ENCODE measurements around the gene KRT26. TPM values are rescaled to one million over a fixed set of nuclear protein-coding genes. Genes with fewer than 3 reads are reported as not detected.
"Not testable (repeated sequence)": the region's sequence is repeated elsewhere in the genome, so short reads cannot be mapped to it uniquely, and the experiment has no call there.

Gene KRT26, protein sequence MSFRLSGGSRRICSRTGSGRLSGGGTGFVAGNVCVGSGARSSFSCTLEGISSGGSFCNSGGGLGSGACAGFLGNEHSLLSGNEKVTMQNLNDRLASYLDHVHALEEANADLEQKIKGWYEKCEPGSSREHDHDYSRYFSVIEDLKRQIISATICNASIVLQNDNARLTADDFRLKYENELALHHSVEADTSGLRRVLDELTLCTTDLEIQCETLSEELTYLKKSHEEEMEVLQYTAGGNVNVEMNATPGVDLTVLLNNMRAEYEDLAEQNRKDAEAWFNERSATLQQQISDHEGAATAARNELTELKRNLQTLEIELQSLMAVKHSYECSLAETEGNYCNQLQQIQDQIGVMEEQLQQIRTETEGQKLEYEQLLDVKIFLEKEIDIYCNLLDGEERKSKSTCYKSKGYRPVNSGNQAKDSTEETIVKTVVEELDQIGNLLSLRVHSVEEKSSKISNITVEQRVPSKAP
- not detected for polyA plus RNA-seq (ENCODE audit: insufficient read length)

DNA sequence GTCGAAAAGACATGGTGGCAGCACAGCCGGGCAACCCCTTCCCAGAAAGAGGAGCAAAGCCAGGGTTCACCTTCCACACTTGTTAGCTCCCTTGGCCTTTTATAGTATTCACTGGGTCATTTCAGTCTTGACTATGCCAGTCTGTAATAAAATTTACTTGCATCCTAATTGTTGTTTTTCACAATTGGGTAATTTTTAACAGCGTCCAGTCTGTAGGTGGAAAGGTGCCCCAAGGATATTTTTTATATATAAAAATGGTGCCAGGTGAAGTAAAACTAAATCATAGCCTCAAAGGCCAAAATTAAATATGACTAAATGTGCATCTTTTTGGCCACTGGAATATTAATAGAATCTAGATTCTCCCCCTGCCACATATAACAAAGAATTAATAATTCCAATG is at the start of gene KRT26:
TSS of gene KRT26 (minus strand) at position 101 of the 400 bp plus-strand sequence. CDS start at position 13, 88 bp downstream.
- DNase-seq, result no peak

DNA sequence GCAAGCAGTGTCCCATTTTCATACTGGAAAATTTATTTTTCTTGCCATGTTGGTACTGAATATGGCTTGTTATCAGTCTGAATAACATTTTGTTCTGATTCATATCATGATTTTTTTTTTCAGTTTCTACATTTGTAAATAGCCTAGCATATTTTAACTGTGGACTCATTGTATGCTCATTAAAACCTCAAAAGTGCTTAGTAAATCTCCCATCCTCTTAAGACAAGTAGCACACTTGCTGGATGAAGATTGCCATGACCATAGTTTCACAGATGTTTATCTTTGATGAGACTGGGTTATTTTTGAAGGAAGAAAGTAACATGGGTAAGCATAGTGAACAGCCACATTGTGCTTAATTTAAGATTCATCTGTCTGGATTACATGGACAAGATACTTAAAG is 49.5 kb upstream of the KRT26 start:
- no peak for DNase-seq

DNA sequence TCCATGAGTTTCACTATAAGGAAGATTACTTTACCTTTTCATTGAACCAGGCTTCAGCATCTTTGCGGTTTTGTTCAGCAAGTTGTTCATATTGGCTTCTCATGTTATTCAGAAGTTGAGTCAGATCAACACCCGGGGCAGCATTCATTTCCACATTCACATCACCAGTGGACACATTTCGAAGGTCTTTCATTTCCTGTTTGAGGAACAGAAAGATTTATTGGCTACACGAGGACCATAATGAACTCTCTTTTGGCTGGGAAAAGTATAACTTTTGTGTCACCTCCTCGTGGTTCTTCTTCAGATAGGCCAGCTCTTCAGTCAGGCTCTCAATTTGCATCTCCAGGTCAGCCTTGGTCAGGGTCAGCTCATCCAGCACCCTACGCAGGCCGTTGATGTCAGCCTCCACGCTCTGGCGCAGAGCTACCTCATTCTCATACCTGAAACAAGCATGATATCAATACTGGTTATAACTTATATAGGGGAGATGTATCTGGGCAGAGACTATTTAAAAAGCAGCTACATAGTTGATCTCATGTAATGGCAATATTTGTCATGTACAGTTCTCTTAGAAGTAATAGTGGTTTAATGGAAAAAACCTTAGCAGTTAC is 48.3 kb upstream of the KRT26 start:
- DNase-seq, result no peak

DNA sequence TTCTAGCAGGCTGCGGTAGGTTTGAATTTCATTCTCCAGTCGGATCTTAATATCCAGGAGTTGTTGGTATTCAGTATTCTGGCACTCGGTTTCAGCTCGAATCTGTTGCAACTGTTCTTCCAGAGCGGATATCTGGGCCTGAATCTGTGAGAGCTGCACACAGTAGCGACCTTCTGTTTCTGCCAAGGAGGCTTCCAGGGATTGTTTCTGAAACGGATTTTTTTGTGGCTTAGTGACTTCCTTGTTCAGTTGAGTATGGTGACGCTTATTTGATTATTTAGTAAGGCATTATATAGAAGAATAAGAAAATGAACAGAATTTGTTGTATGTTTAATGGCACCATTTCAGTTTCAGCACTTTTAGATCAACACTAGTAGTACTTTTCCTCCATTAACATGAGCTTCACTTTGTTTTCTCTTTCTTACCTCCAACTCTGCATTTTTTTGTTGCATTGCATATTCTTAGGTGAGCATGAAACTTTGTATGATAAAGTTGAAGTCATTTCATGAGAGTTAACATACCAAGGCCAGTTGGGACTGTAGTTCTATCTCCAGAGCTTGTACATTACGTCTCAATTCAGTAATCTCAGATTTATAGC is 47.6 kb upstream of the KRT26 start:
- DNase-seq, result peak; percentile 32

DNA sequence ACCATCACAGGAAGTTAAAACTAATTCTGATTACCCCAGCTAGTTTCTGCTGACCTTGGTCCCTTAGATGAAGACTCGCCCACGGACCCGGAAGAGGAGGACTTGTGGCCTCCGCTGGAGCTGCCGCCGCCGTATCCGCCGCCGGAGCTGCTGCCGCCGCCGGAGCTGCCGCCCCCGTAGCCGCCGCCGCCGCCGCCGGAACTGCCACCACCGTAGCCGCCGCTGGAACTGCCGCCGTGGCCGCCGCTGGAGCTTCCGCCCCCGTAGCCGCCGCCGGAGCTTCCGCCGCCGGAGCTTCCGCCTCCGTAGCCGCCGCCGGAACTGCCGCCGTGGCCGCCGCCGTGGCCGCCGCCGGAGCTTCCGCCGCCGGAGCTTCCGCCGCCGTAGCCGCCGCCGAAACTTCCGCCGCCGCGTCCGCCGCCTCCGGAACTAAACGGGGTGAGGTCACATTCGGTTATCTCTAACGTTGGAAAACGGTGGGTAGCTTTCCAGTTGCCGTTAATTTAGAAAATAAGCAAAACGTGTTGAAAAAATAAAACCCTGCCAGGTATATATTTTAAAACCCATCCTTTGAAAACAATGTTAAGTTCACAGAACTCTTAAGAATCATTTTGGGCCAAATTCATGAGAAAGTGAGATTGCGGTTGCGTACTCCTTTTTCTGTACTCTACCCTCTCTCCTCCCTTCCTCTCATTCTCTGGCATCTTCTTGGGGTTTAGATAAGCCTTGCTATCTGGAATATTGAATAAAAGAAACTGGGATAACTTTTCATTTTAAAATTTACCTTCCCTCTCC is 46.9 kb upstream of the KRT26 start:
- peak; percentile 81 for DNase-seq

DNA sequence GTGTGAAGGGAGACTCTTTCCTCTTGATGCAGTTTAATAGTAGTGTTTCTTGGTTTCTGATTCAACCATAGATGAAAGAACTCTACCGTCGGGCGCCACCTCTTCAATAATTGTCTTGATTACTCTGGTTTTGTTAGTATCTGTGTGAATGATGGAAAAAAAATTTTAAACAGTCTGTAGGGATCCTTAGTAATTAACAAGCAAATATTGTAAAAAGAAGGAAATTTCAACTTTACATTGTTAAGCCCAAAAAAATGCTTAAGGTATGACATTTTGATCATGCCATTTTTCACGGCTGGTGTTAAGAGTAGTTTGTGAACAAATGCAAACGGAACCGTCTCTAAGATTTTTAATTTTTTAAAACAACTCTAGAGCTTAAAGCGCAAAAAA is 46.3 kb upstream of the KRT26 start:
- DNase-seq, result no peak

DNA sequence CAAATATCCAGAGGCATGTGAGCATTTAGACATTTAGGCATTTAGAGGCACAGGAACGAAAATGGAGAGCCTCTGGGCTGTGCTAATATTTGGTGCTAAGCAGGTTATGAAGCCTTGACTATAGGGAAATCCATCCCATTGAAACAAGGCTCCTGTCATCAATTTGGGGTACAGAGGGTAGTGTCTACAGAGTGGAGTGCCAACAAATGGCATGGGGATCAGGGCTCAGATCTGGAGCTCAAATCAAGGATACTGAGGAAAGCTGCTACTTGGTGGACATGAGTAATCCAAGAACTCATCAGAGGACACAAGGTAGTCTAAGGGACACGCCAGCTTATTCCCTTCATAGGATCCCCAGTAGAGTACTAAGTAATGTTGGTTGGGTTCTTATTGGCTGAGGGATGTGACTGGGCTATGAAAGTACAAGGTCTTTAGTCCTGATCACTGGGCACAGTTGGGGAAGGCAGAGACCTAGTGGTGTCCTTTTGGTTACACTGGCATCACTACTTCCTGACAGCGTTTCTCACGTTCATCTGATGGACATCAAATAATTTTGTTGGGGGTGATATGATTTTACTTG is 45.2 kb upstream of the KRT26 start:
- no peak for DNase-seq

DNA sequence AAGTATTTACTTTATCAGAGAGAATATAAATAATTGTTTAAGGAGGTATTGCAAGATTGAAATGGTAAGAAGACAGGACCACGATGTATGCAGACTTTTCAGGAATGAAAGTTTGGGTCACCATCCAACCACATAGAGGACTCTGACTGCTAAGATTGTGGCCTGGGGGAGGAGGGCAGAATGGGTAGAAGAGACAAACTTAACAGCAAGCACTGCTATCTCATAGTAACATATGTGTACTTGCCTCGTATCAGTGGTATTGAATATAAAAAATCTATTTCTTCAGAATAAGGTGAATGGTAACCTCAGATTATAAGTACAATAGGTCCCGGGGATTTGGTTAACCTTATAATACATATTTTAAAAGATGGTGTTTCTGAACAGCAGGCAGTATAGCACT is 44.6 kb upstream of the KRT26 start:
- no peak for DNase-seq

DNA sequence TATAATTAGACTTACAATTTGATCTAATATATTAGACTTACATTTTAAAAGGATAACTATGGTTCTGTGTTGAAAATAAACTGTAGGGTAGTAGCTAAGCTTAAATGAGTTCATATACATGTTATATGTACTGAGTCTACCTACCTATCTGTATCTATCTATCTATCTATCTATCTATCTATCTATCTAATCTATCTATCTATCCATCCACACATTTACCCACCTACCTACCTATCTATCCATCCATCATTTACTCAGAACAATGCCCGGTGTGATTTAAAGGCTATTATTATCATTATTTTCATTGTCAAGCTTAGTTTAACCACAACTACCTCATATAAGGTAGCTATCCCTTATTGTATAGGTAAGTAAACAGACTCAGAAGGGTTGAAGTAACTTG is 43.4 kb upstream of the KRT26 start:
- DNase-seq, result no peak

DNA sequence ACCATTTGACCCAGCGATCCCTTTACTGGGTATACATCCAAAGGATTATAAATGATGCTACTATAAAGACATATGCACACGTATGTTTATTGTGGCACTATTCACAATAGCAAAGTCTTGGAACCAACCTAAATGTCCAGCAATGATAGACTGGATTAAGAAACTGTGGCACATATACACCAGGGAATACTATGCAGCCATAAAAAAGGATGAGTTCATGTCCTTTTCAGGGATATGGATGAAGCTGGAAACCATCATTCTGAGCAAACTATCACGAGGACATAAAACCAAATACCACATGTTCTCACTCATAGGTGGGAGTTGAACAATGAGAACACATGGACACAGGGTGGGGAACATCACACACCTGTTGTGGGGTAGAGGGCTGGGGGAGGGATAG is 42.7 kb upstream of the KRT26 start:
- not testable (repeated sequence) for DNase-seq

DNA sequence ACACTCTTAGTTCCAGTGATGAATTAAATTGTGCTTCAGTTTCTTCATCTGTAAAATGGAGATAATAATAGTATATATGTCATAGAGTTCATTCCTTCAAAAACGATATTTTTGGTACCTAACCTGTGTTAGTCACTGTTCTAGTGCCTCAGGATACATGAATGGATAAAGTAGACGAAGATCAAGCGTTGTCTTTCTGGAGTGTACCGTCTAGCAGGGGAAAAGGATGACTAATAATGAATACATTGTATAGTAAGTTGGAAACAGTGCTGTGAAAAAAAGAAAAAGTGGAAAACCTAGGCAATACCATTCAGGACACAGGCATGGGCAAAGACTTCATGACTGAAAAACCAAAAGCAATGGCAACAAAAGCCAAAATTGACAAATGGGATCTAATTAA is 41.8 kb upstream of the KRT26 start:
- DNase-seq, result no peak

DNA sequence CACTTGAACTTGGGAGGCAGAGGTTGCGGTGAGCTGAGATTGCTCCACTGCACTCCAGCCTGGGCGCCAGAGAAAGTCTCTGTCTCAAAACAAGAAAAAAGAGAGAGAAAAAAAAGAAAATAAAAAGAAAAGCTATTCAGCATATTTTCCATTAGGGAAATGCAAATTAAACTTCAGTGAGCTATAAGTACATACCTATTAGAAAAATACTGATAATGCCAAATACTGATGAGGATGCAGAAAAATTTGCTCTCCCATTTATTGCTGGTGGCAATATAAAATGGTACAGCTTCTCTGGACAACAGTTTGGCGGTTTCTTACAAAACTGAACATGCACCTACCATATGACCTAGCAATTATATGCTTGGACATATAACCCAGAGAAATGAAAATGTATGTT is 40.6 kb upstream of the KRT26 start:
- no peak for DNase-seq

DNA sequence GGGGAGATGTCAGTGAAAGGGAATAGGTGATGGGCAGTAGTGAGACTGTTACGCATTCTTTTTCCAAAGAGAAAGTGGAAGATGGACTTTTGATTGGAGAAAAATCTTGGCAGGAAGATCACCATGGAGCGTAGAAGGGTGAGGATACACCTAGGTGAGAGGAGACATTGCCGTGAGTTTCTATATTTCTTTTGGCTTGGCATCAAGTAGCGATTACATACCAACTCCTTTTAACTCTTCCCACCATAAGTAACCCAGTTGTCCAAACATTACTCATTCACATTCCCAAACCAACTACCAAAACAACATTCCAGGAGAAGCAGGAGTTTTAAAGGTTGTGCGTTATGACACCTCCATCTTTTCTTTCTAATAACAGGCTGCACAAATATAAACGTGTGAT is 38.5 kb upstream of the KRT26 start:
- DNase-seq, result no peak

DNA sequence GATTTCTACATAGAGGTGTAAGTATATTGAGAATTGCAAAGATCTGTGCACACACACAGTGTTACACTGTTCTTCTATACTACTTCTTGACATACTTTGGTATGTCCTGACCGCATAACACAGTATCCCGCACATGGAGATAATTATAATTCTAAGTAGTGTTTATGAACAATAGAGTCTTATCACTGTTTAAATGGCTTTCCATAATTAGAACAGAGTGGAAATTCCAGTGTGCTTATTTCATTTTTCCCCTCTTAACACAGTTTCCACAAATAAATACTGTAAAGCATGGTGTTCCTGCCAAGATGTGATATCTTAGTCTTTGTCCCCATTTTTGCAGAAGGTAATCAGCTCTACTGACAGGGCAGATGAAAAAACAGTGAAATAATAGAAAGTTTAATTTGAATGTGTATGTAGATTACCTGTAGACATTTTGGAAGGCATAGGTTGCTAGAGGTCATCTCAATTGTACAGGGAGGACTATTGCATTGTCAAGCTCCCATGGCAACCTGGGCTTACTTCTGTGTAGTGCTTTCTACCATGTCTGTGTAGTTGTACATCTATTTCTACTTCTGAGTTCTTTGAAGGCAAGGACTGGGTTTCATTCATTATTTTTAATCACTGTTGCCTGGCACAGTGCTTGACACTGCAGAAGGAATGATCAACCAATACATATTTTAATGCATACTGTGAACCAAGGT is 37.9 kb upstream of the KRT26 start:
- DNase-seq, result no peak

DNA sequence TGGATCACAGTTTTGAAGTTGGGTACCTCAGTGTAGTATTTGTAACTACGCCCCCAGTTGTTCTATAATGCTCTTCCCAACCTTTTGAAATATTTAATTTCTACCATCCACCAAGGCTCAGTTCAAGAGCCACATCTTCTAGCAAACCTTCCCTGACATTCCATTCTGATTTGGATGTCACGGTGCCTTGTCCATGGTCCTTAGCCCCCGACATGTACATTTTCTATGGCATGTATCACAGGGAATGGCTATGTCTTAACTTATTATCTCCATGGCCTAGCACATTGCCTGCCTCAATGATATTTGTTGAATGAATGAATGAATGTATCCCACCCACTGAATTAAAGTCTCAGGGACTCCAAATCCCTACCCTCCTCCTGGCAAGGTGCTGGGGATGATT is 34.1 kb upstream of the KRT26 start:
- no peak for DNase-seq

DNA sequence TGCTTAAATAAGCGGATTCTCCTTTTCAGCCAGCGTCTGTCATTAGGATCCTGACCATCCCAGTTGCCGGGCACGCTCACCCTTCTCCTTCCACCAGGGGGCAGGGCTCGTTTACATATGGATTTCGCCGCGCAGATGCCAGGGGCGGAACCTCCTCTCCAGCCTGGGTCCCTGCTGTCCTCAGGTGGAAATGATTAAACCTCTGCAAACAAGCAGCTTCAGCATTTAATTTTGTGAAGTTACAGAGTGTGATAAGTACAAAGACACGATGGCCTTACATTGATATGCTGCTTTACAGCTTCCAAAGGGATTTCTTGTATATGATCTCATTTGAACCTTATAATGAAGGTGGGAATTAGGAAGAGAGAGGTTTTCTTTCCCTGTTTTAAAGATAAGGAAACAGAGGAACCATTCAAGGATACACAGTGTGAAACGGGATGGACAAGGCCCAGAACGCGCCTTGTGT is 31.6 kb upstream of the KRT26 start:
- peak; percentile 55 for DNase-seq

DNA sequence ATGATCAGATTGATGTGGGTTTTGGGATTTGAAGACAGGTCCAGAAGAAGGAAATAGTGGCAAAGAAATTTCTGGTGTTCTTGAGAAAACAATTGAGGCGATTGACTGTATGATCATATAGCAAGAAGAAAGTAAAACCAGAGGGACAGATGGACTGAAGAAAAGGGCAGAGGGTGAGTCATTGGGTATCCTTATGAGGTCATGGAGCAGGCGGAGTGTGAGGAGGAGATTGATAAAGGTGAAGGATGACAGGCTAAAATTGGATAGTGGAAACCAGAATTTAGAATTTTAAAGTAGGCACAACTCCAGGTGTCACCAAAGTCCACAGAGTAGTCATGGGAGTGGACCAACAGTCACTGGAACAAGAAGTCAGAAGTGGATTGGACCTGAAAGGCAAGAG is 29.2 kb upstream of the KRT26 start:
- DNase-seq, result no peak

DNA sequence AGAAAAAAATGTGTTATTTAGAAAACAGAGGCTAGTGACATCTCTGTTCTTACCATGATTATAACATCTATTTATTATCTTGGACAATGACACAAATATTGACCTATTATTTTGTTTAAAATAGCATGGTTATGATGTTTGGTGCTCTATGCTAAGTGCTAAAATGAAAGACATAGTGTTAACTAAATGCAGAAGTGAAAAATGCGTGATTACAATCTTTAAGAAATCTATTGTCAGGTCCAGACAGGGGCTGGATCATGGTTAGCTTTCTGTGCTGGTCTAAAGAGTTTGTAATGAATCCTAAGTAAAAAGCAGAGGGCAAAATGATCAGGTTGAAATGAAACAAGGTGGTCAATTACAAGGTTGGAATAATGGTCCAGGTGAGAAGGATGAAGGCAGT is 28.4 kb upstream of the KRT26 start:
- DNase-seq, result no peak

DNA sequence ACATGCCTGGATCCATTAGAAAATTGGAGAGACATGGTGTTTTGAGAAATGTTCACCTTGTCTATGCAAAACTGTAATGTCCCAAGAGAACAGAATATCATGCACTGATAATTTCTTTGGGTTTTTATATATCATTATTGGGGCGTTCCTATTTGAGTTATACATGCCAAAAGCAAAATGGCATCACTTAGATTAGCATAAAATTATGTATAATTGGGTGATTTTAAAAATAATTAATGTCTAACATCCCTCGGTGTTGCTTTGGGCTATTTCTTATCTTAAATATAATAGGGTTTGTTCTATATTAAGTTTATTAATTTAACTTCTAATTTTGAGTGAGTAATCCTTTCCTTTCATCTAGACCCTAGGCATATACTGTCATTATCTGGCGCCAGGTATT is 27.9 kb upstream of the KRT26 start, which contains the start of gene KRT28:
TSS of gene KRT28 (minus strand) at position 101 of the 400 bp plus-strand sequence. CDS start at position 35, 66 bp downstream.
- DNase-seq, result no peak

DNA sequence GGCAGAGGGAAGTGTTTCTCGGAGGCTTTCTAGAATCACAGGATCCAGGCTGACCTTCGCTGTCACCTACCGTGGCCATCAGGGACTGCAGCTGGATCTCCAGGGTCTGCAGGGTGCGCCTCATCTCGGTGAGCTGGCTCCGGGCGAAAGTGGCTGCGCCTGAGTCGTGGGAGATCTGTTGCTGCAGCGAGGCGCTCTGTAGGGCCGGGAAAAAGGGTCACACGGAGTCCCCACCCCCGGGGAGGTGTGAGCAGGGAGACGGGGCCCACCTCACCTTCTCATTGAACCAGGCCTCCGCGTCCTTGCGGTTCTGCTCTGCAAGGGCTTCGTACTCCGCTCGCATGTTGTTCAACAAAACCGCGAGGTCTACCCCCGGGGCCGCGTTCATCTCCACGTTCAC is 24.8 kb upstream of the KRT26 start:
- no peak for DNase-seq

DNA sequence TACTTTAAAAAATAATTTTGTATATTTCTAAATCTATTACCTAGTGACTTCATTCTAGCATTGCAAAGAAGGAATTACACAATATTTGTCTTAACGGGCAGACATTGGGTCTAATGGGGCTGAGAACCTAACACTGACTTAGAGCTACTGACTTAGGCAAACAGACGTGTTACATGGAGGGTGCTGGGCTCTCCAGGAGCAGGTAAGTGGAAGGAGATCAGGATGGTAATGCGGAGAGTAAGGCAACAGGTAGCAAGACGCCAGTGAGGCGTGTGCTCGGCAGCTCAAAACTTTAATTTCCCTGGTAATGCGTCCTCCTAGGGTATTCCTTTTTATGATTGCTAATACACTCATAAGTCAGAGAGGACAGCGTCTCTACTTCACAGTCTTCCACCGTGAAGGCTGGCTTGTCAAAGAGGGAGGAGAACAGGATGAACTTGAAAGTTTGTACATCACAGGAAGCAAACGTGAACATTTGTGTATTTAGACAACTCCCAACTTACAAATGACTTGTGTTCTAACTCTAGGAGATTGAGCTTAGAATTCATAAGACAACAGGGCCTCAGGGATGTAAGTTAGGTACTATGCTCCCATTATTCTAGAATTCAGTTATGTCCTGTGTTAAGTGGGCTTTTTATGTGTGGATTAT is 23.1 kb upstream of the KRT26 start:
- DNase-seq, result no peak

Measured in hindlimb muscle (tissue), 1 donor.